ENCODE data around the gene TMCC3.

GRCh38 chr12:94659346-94659930 is 9.1 kb upstream of the TMCC3 start:
- TF ChIP-seq CTCF (IDR thresholded peaks at IDR 0.05; ENCODE audit: low read length) = no peak
- no peak for TF ChIP-seq EZH2 (optimal IDR thresholded peaks at IDR 0.05; ENCODE audit: low read depth, low read length)

All from MM.1S (cell line).